Hematopoietic multipotent progenitor cell treated with erythropoietin and hydrocortisone succinate and interleukin-3 and kit ligand, for 6 days (in vitro differentiated cells): ENCODE results near the gene SPRYD3.
"Not testable (repeated sequence)": the region's sequence is repeated elsewhere in the genome, so short reads cannot be mapped to it uniquely, and the experiment has no call there.

Experiments
- DNase-seq: peaks from one replicate; pipeline ENCODE4 v3.0.0-alpha.2; 2015

The SPRYD3 gene

GRCh38 chr12:53079226-53080117 is at the start of gene SPRYD3:
Gene SPRYD3 (minus strand): TSS chr12:53079390. CDS start chr12:53079333, 57 bp downstream.
- peak; percentile 97 for DNase-seq

GRCh38 chr12:53127169-53127568 is 48.0 kb upstream of the SPRYD3 start:
- no peak for DNase-seq

- no peak for DNase-seq
Measured at GRCh38 chr12:53124352-53124723, 45.1 kb upstream of the SPRYD3 start.

- no peak for DNase-seq
Measured at GRCh38 chr12:53123578-53124351, 44.6 kb upstream of the SPRYD3 start.

GRCh38 chr12:53122961-53123468 is 43.8 kb upstream of the SPRYD3 start:
- DNase-seq, result no peak

- DNase-seq, result no peak
Measured at GRCh38 chr12:53120685-53121525, 41.7 kb upstream of the SPRYD3 start.

- no peak for DNase-seq
Measured at GRCh38 chr12:53118751-53119300, 39.6 kb upstream of the SPRYD3 start.

GRCh38 chr12:53115891-53116648 is 36.9 kb upstream of the SPRYD3 start:
- DNase-seq, result no peak

GRCh38 chr12:53115112-53115890 is 36.1 kb upstream of the SPRYD3 start:
- peak; percentile 8 for DNase-seq

- no peak for DNase-seq
Measured at GRCh38 chr12:53113951-53114350, 34.8 kb upstream of the SPRYD3 start.

GRCh38 chr12:53113136-53113705 is 34.0 kb upstream of the SPRYD3 start:
- DNase-seq, result no peak

GRCh38 chr12:53112431-53112830 is 33.2 kb upstream of the SPRYD3 start:
- DNase-seq, result not testable (repeated sequence)

GRCh38 chr12:53107122-53107521 is 27.9 kb upstream of the SPRYD3 start:
- DNase-seq, result no peak

- no peak for DNase-seq
Measured at GRCh38 chr12:53105712-53106439, 26.7 kb upstream of the SPRYD3 start.

GRCh38 chr12:53105256-53105655 is 26.1 kb upstream of the SPRYD3 start:
- DNase-seq, result no peak

GRCh38 chr12:53103860-53104305 is 24.7 kb upstream of the SPRYD3 start:
- DNase-seq, result peak; percentile 64

- no peak for DNase-seq
Measured at GRCh38 chr12:53102883-53103807, 24.0 kb upstream of the SPRYD3 start, which contains the start of gene SOAT2. Gene SOAT2 (plus strand): TSS chr12:53103486. CDS start chr12:53103578, 92 bp downstream.
